GM23338 (cell line): Measurements from ENCODE around the gene IGF2BP2. TPM values are rescaled to one million over a fixed set of nuclear protein-coding genes. Genes with fewer than 3 reads are reported as not detected.

ENCODE experiments used
- ATAC-seq: fragments of 200-7000 bp; cut with Tn5 transposase; 3 replicates; pipeline ENCODE4 v1.9.1; 2020
- DNase-seq: peaks from one replicate; pipeline ENCODE4 v3.0.0-alpha.2; 2015; ENCODE audit warnings: low spot score
- H2AFZ ChIP-seq: fragments of 200-600 bp; sonication (generic); 2 replicates; pipeline ENCODE4 v1.8.0; 2016; ENCODE audit warnings: antibody characterized with exemption, mild to moderate bottlenecking, moderate library complexity
- H3F3A ChIP-seq: fragments of 200-600 bp; sonication (generic); replicated peaks from 2 replicates; pipeline ENCODE4 v1.8.0; 2017; ENCODE audit warnings: antibody characterized with exemption, mixed run types, low read depth
- H3K27ac ChIP-seq: fragments of 200-600 bp; sonication (generic); 2 replicates; pipeline ENCODE4 v1.6.1; 2016; ENCODE audit warnings: low read depth
- H3K27me3 ChIP-seq: fragments of 200-600 bp; sonication (generic); 2 replicates; pipeline ENCODE4 v1.8.0; 2016; ENCODE audit warnings: mild to moderate bottlenecking, mixed run types, moderate library complexity; ENCODE audit not compliant: insufficient read depth
- H3K36me3 ChIP-seq: fragments of 200-600 bp; sonication (generic); 2 replicates; pipeline ENCODE4 v1.8.0; 2016; ENCODE audit warnings: mild to moderate bottlenecking; ENCODE audit not compliant: insufficient read depth
- H3K4me1 ChIP-seq: fragments of 200-600 bp; sonication (generic); 2 replicates; pipeline ENCODE4 v1.8.0; 2016; ENCODE audit warnings: mild to moderate bottlenecking, moderate library complexity; ENCODE audit not compliant: insufficient read depth
- H3K4me2 ChIP-seq: fragments of 200-600 bp; sonication (generic); 2 replicates; pipeline ENCODE4 v1.7.1; 2017; ENCODE audit warnings: mixed run types
- H3K4me3 ChIP-seq: fragments of 200-600 bp; sonication (generic); 2 replicates; pipeline ENCODE4 v1.6.1; 2016; ENCODE audit warnings: mixed run types
- H3K79me2 ChIP-seq: fragments of 200-600 bp; sonication (generic); replicated peaks from 2 replicates; pipeline ENCODE4 v1.8.0; 2017; ENCODE audit warnings: mild to moderate bottlenecking; ENCODE audit not compliant: insufficient read depth
- H3K9me2 ChIP-seq: fragments of 200-600 bp; sonication (generic); 2 replicates; pipeline ENCODE4 v1.8.0; 2017; ENCODE audit not compliant: insufficient read depth
- H4K20me1 ChIP-seq: fragments of 200-600 bp; sonication (generic); replicated peaks from 2 replicates; pipeline ENCODE4 v1.8.0; 2017; ENCODE audit warnings: mild to moderate bottlenecking; ENCODE audit not compliant: insufficient read depth
- H3K27ac Mint-ChIP-seq: 2 replicates; pipeline ENCODE4 v1.8.0; 2020; ENCODE audit warnings: inconsistent platforms, mild to moderate bottlenecking, moderate library complexity, mixed read lengths
- H3K27me3 Mint-ChIP-seq: 3 replicates; pipeline ENCODE4 v1.8.0; 2022; ENCODE audit warnings: low read depth, mild to moderate bottlenecking, moderate library complexity, mixed read lengths, inconsistent platforms; ENCODE audit not compliant: insufficient read depth, poor library complexity
- H3K36me3 Mint-ChIP-seq: 3 replicates; pipeline ENCODE4 v1.8.0; 2021; ENCODE audit warnings: low read depth, mild to moderate bottlenecking, inconsistent platforms, moderate library complexity, mixed read lengths
- H3K4me1 Mint-ChIP-seq: 3 replicates; pipeline ENCODE4 v1.8.0; 2020; ENCODE audit warnings: mild to moderate bottlenecking, inconsistent platforms, mixed read lengths
- H3K4me3 Mint-ChIP-seq: 3 replicates; pipeline ENCODE4 v1.8.0; 2021; ENCODE audit warnings: moderate library complexity, mild to moderate bottlenecking, inconsistent platforms, mixed read lengths
- H3K9me3 Mint-ChIP-seq: 3 replicates; pipeline ENCODE4 v1.8.0; 2020; ENCODE audit warnings: moderate library complexity, mild to moderate bottlenecking, inconsistent platforms, mixed read lengths
- ETS1 ChIP-seq: IDR thresholded peaks from 2 replicates; pipeline ENCODE4 v1.6.1; 2016; ENCODE audit warnings: antibody characterized with exemption
- EZH2 ChIP-seq: fragments of 200-600 bp; sonication (generic); IDR thresholded peaks from one replicate; pipeline ENCODE4 v1.8.0; 2017; ENCODE audit warnings: antibody characterized with exemption, mild to moderate bottlenecking, low read depth; ENCODE audit not compliant: unreplicated experiment
- EZH2phosphoT487 ChIP-seq: fragments of 200-600 bp; sonication (generic); IDR thresholded peaks from one replicate; pipeline ENCODE4 v1.8.1; 2018; ENCODE audit warnings: antibody characterized with exemption; ENCODE audit not compliant: unreplicated experiment
- JUNB ChIP-seq: IDR thresholded peaks from one replicate; pipeline ENCODE4 v1.6.1; 2016; ENCODE audit warnings: antibody characterized with exemption; ENCODE audit not compliant: unreplicated experiment
- NANOG ChIP-seq: IDR thresholded peaks from 2 replicates; pipeline ENCODE4 v1.6.1; 2016; ENCODE audit warnings: antibody characterized with exemption, borderline replicate concordance
- POLR2AphosphoS5 ChIP-seq: IDR thresholded peaks from 2 replicates; pipeline ENCODE4 v1.6.1; 2016; ENCODE audit warnings: antibody characterized with exemption, low read depth
- REST ChIP-seq: IDR thresholded peaks from one replicate; pipeline ENCODE4 v1.6.1; 2018; ENCODE audit warnings: antibody characterized with exemption; ENCODE audit not compliant: unreplicated experiment
- STAT1 ChIP-seq: IDR thresholded peaks from one replicate; pipeline ENCODE4 v1.6.1; 2016; ENCODE audit warnings: antibody characterized with exemption; ENCODE audit not compliant: unreplicated experiment
- ZNF331 ChIP-seq: fragments of 250-450 bp; sonication (Bioruptor Pico); IDR thresholded peaks from 2 replicates; pipeline ENCODE4 v1.5.0; 2020; ENCODE audit warnings: low read depth, mild to moderate bottlenecking, moderate library complexity
- ZNF462 ChIP-seq: fragments of 250-450 bp; sonication (Bioruptor Pico); IDR thresholded peaks from 2 replicates; pipeline ENCODE4 v1.5.0; 2020; ENCODE audit warnings: mild to moderate bottlenecking, moderate library complexity
- polyA plus RNA-seq: library from polyadenylated mRNA; unstranded; fragments of >200 nt; fragmentation: Nextera tagmentation; extraction: Ambion mirVana; gene quantifications from 2 replicates; pipeline ENCODE4 v1.2.1, GENCODE V29; 2016
- total RNA-seq: library from RNA; depleted of rRNA; stranded (reverse); fragments of >200 nt; shearing (Covaris generic); gene quantifications from 2 replicates; pipeline ENCODE4 v1.2.3, GENCODE V29; 2014

The IGF2BP2 gene
- total and polyA plus RNA-seq, 2 experiments from 2014 or later, result 82.9 to 84.5 TPM

- no peaks in the 10 kb centered on the region for H3K36me3 ChIP-seq
- peaks cover 51% of the 10 kb centered on the region for H3K4me1 ChIP-seq
- peaks cover 99% of the 10 kb centered on the region for H3K79me2 ChIP-seq
- Mint-ChIP-seq H3K27me3 (peaks cover 12% of the 10 kb centered on the region), H3K4me3 (no peak overlapping the region), H3K27ac (no peak overlapping the region), H3K4me1 (peaks cover 75% of the 10 kb centered on the region), H3K36me3 (peaks cover 8% of the 10 kb centered on the region; the same call in 2 of the 3 replicates), H3K9me3 (no peaks in the 10 kb centered on the region)
- no peaks in the 10 kb centered on the region for H3K27me3 ChIP-seq
- no peaks in the 10 kb centered on the region for H3F3A ChIP-seq
- H3K4me3 ChIP-seq, result no peak overlapping the region
- DNase-seq (no peak), ATAC-seq (no peak)
- H3K9me2 ChIP-seq, result no peaks in the 10 kb centered on the region
- no peak for TF ChIP-seq REST
- no peak for TF ChIP-seq STAT1
- TF ChIP-seq NANOG, result no peak
- no peak for TF ChIP-seq ETS1
- no peak for TF ChIP-seq EZH2
- no peak for TF ChIP-seq ZNF331
- no peak for TF ChIP-seq JUNB
- TF ChIP-seq POLR2AphosphoS5, result no peak
- no peak for TF ChIP-seq ZNF462 (CRISPR knock-in tag)
- no peak for TF ChIP-seq EZH2phosphoT487
- no peak overlapping the region for H2AFZ ChIP-seq
- H4K20me1 ChIP-seq, result peaks cover 12% of the 10 kb centered on the region; the same call in 1 of the 2 replicates
- H3K4me2 ChIP-seq, result no peak overlapping the region
- H3K27ac ChIP-seq, result no peak overlapping the region
These were observed 102.9 kb downstream of the IGF2BP2 start for GRCh38 chr3:185721970-185722369.
